Measurements from ENCODE around the gene LSAMP. TPM values are rescaled to one million over a fixed set of nuclear protein-coding genes. Genes with fewer than 3 reads are reported as not detected.

Gene LSAMP
- total RNA-seq, 1 donor from 2014 or later = 1.1 TPM

GRCh38 chr3:116051040-116051439, 394.2 kb downstream of the LSAMP start:
- Mint-ChIP-seq H3K36me3 (ENCODE audit: low read depth) (no peaks in the 10 kb centered on the region), H3K4me3 (ENCODE audit: unreplicated experiment) (no peak overlapping the region)
- TF ChIP-seq CTCF (IDR thresholded peaks at IDR 0.05) = no peak

DNA sequence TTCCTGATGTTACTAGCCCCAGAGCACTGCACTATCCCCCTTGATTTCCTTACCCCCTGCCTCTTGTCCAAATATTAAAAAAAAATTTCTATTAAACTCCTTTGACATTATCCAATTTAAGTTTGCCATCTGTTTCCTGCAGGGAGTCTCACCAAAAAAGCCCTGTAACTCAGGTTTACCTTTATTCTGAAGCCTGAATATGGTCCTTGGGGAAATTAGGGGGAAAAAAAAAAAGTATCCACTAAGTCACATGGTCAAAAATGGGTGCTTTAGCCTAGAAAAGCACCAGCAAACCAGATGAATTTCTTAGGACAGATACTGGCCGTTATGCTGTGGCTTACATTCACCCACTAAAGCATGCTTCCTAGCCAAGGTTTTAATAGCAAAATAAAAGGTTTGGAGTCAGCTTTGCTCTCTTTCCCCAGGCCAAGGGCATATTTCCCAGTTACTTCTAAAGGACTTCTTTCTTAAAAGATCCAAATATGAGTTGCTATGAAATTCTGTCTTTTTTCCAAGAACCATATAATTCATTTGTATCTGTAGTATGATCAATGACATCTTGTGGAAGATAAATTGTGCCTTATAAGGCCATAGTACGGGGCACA, 394.9 kb downstream of the LSAMP start:
- H3K36me3 Mint-ChIP-seq (ENCODE audit: low read depth) = no peaks in the 10 kb centered on the region
- no peak overlapping the region for H3K27ac Mint-ChIP-seq (ENCODE audit: unreplicated experiment)
- no peak for TF ChIP-seq CTCF (IDR thresholded peaks at IDR 0.05)
- H3K4me3 Mint-ChIP-seq (ENCODE audit: unreplicated experiment) = no peak overlapping the region
- no peaks in the 10 kb centered on the region for H3K27me3 Mint-ChIP-seq (ENCODE audit: low read depth)
- no peaks in the 10 kb centered on the region for H3K9me3 Mint-ChIP-seq (ENCODE audit: low read depth)
- no peaks in the 10 kb centered on the region for H3K4me1 Mint-ChIP-seq (ENCODE audit: low read depth)
- no peak for DNase-seq (ENCODE audit: low spot score)

More at GRCh38 chr3:116051040-116051439, 394.2 kb downstream of the LSAMP start:
- H3K9me3 Mint-ChIP-seq (ENCODE audit: low read depth) = no peaks in the 10 kb centered on the region
- no peaks in the 10 kb centered on the region for H3K27me3 Mint-ChIP-seq (ENCODE audit: low read depth)
- DNase-seq (ENCODE audit: low spot score) = no peak
- no peaks in the 10 kb centered on the region for H3K4me1 Mint-ChIP-seq (ENCODE audit: low read depth)
- H3K27ac Mint-ChIP-seq (ENCODE audit: unreplicated experiment) = no peak overlapping the region

- TF ChIP-seq CTCF (IDR thresholded peaks at IDR 0.05) = no peak
- Mint-ChIP-seq H3K4me3 (ENCODE audit: unreplicated experiment) (no peak overlapping the region), H3K9me3 (ENCODE audit: low read depth) (no peaks in the 10 kb centered on the region), H3K27me3 (ENCODE audit: low read depth) (no peaks in the 10 kb centered on the region), H3K4me1 (ENCODE audit: low read depth) (no peaks in the 10 kb centered on the region), H3K27ac (ENCODE audit: unreplicated experiment) (no peak overlapping the region), H3K36me3 (ENCODE audit: low read depth) (no peaks in the 10 kb centered on the region)
- DNase-seq (ENCODE audit: low spot score) = no peak
Observed at GRCh38 chr3:116048991-116049390, 396.3 kb downstream of the LSAMP start.

DNA sequence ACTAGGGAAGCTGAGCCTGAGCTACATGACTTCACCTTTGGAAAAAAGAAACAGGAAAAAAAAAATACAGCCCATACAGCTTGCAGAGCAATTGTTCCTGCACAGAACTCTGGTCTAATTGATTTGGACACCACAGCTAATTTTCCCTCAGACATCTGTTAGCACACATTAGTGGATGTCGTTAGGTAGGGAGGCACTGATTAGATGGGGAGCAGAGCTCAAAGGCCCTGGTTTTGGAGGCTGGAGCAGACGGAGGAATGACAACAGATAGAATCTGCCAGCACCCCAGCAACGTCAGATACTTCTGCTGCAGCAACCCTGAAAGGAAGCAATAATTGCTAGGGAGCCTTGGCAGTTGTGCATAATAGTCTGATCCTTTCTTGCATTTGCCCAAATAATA, 398.9 kb downstream of the LSAMP start:
- no peak for TF ChIP-seq CTCF (IDR thresholded peaks at IDR 0.05)

DNA sequence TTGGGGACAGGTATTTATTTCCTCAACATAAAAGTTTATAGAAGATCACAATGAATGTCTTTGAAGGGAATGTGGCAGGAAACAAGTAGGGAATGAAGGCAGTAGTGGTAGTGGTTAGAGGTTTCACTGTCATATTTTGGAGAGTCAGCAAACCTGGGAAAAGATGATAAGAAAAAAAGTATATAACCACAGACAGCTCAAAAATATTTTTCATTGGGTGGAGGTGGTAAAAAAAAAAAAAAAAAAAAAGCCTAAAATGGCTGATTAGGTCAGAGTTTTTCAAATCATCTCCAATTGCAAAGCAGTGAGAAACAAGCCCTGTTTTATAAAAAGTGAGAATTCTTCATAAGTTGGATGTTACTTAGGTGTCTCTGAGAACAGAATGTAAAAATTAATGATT, 400.0 kb downstream of the LSAMP start:
- Mint-ChIP-seq H3K27me3 (ENCODE audit: low read depth) (no peaks in the 10 kb centered on the region), H3K36me3 (ENCODE audit: low read depth) (no peaks in the 10 kb centered on the region), H3K27ac (ENCODE audit: unreplicated experiment) (no peak overlapping the region), H3K4me3 (ENCODE audit: unreplicated experiment) (no peak overlapping the region), H3K4me1 (ENCODE audit: low read depth) (no peaks in the 10 kb centered on the region), H3K9me3 (ENCODE audit: low read depth) (no peaks in the 10 kb centered on the region)
- TF ChIP-seq CTCF (IDR thresholded peaks at IDR 0.05) = no peak
- DNase-seq (ENCODE audit: low spot score) = no peak

More for the DNA sequence above, 398.9 kb downstream of the LSAMP start:
- H3K9me3 Mint-ChIP-seq (ENCODE audit: low read depth) = no peaks in the 10 kb centered on the region
- H3K4me1 Mint-ChIP-seq (ENCODE audit: low read depth) = no peaks in the 10 kb centered on the region
- DNase-seq (ENCODE audit: low spot score) = no peak
- H3K27me3 Mint-ChIP-seq (ENCODE audit: low read depth) = no peaks in the 10 kb centered on the region
- H3K27ac Mint-ChIP-seq (ENCODE audit: unreplicated experiment) = no peak overlapping the region
- H3K36me3 Mint-ChIP-seq (ENCODE audit: low read depth) = no peaks in the 10 kb centered on the region
- H3K4me3 Mint-ChIP-seq (ENCODE audit: unreplicated experiment) = no peak overlapping the region
